GM12878 (cell line): ENCODE data around the gene IGFL3. TPM values are rescaled to one million over a fixed set of nuclear protein-coding genes. Genes with fewer than 3 reads are reported as not detected.

ENCODE experiments used
- ATAC-seq: fragments of 200-7000 bp; cut with Tn5 transposase; 3 replicates; pipeline ENCODE4 v1.9.1; 2020; ENCODE audit warnings: mild to moderate bottlenecking, moderate library complexity
- BruUV-seq: library from RNA; stranded (reverse); fragments of 400-500 nt; replicated peaks from 2 replicates; lab custom pipeline; 2021; lab: Mats Ljungman, UMichigan
- CTCF ChIA-PET: fragments of 300-600 bp; sonication (Branson Sonifier 250); formaldehyde crosslinking; extraction: SDS; loops from one replicate; lab custom pipeline; 2021; ENCODE audit warnings: inconsistent platforms; lab: Yijun Ruan, JAX
- POLR2A ChIA-PET: fragments of 350-600 bp; formaldehyde crosslinking; extraction: SDS; loops from one replicate; lab custom pipeline; 2021; ENCODE audit warnings: inconsistent platforms; lab: Charles Lee
- RAD21 ChIA-PET: fragments of 300-600 bp; sonication (Branson Sonifier 250); formaldehyde crosslinking; loops from one replicate; lab custom pipeline; 2023; ENCODE audit warnings: antibody characterized with exemption; ENCODE audit not compliant: unreplicated experiment; lab: Charles Lee
- SMC1A ChIA-PET: fragments of 300-600 bp; sonication (Branson Sonifier 250); formaldehyde crosslinking; loops from one replicate; lab custom pipeline; 2023; ENCODE audit not compliant: unreplicated experiment, uncharacterized antibody; lab: Charles Lee
- DNase-seq: peaks from one replicate; pipeline ENCODE4 v3.0.0-alpha.2; 2011; ENCODE audit warnings: low read depth, low spot score
- FAIRE-seq: peaks from 3 replicates; lab custom pipeline; 2011; peaks lifted over from hg19 to GRCh38; lab: Jason Lieb, UNC
- H2AFZ ChIP-seq: 2 replicates; pipeline ENCODE4 v1.6.0; 2011; ENCODE audit warnings: low read depth, low read length, control low read depth; ENCODE audit not compliant: control insufficient read depth
- H3K27ac ChIP-seq: 2 replicates; pipeline ENCODE4 v1.5.1; 2011; ENCODE audit warnings: control low read depth; ENCODE audit not compliant: control insufficient read depth, insufficient read depth
- H3K27me3 ChIP-seq, 2 experiments: replicated peaks in 1 of 2; 2 replicates each; pipeline versions ENCODE4 v1.6.0 to v1.6.1; 2011; ENCODE audit warnings: low read length in 1 of 2; ENCODE audit not compliant: control insufficient read depth in 2 of 2, insufficient read depth in 2 of 2
- H3K36me3 ChIP-seq, 2 experiments: 2 replicates each; pipeline ENCODE4 v1.5.1; 2011; ENCODE audit warnings: low read length in 1 of 2; ENCODE audit not compliant: control insufficient read depth in 2 of 2, insufficient read depth in 2 of 2
- H3K4me1 ChIP-seq: 2 replicates; pipeline ENCODE4 v1.6.1; 2011; ENCODE audit warnings: mild to moderate bottlenecking, low read length, moderate library complexity, mixed read lengths; ENCODE audit not compliant: control insufficient read depth, insufficient read depth
- H3K4me2 ChIP-seq: 2 replicates; pipeline ENCODE4 v1.6.0; 2011; ENCODE audit warnings: control low read depth; ENCODE audit not compliant: control insufficient read depth, insufficient read depth
- H3K4me3 ChIP-seq: fragments of 200-600 bp; sonication (generic); 2 replicates; pipeline ENCODE4 v1.5.1; 2016
- H3K79me2 ChIP-seq: 2 replicates; pipeline ENCODE4 v1.6.0; 2011; ENCODE audit warnings: low read length; ENCODE audit not compliant: control insufficient read depth, insufficient read depth
- H3K9ac ChIP-seq: 2 replicates; pipeline ENCODE4 v1.8.0; 2011; ENCODE audit warnings: low read length, control low read depth, mixed read lengths; ENCODE audit not compliant: control insufficient read depth, insufficient read depth
- H3K9me3 ChIP-seq: replicated peaks from 3 replicates; pipeline ENCODE4 v1.5.1; 2011; ENCODE audit warnings: mild to moderate bottlenecking, low read length; ENCODE audit not compliant: control insufficient read depth, insufficient read depth
- H4K20me1 ChIP-seq: 2 replicates; pipeline ENCODE4 v1.6.0; 2011; ENCODE audit not compliant: control insufficient read depth, insufficient read depth
- FOS ChIP-seq: IDR thresholded peaks from 3 replicates; pipeline ENCODE4 v1.6.1; 2011; ENCODE audit warnings: borderline replicate concordance; ENCODE audit not compliant: insufficient read length; ENCODE audit errors: extremely low read depth
- IRF5 ChIP-seq: fragments of 450-650 bp; IDR thresholded peaks from 2 replicates; pipeline ENCODE4 v1.6.1; 2017; ENCODE audit warnings: borderline replicate concordance
- REST ChIP-seq: IDR thresholded peaks from 2 replicates; pipeline ENCODE4 v1.6.1; 2012; ENCODE audit warnings: mild to moderate bottlenecking, low read depth, low read length
- SKIL ChIP-seq: fragments of 450-650 bp; IDR thresholded peaks from 2 replicates; pipeline ENCODE4 v1.6.1; 2017; ENCODE audit warnings: mild to moderate bottlenecking, low read depth, inconsistent platforms; ENCODE audit not compliant: poor library complexity, severe bottlenecking
- WGBS: methylation state at CpG from one replicate; pipeline ENCODE4 v1.1.6; 2016; ENCODE audit warnings: low lambda C conversion rate; ENCODE audit not compliant: insufficient replicate concordance, insufficient coverage; ENCODE audit errors: missing lambda C conversion rate; 5-methylcytosine and 5-hydroxymethylcytosine counted together
- in situ Hi-C: fragments of 300-500 bp; cut with MboI; formaldehyde crosslinking; loops from 9 replicates; pipeline ENCODE4 v1.14.3; 2018; ENCODE audit warnings: mixed read lengths
- intact Hi-C: fragments of 100-400 bp; cut with micrococcal nuclease; formaldehyde crosslinking; loops from one replicate; pipeline ENCODE4 v1.14.2; 2022; ENCODE audit not compliant: unreplicated experiment
- polyA plus RNA-seq, 11 experiments: library from polyadenylated mRNA; depleted of rRNA in 4 of 11; unstranded in 6 of 11; stranded (reverse) in 5 of 11; fragments of >200 nt; fragmentation: Nextera tagmentation in 4 of 11; fragmentation: Illumina TruSeq in 1 of 11; extraction: Ambion mirVana in 4 of 11; extraction: Trizol in 1 of 11; gene quantifications; 1 replicate in 1 of 11; 2 replicates in 10 of 11; pipeline versions ENCODE4 v1.2.1 to v1.2.3, GENCODE V29; 2011 to 2016; ENCODE audit warnings: inconsistent platforms in 2 of 11, missing spikeins in 2 of 11, low read depth in 1 of 11
- total RNA-seq, 4 experiments: library from RNA; depleted of rRNA in 3 of 4; stranded (reverse); fragments of >200 nt in 3 of 4; fragmentation: Illumina TruSeq in 1 of 4; extraction: Trizol in 1 of 4; gene quantifications; 2 replicates each; pipeline versions ENCODE4 v1.2.1 to v1.2.3, GENCODE V29; 2013 to 2021

IGFL3 gene
- total and polyA plus RNA-seq, 10 of the 15 experiments (the other 5 are each of a cell fraction or from before 2014, with no cell fraction given): not detected

- no peaks in the 10 kb centered on the region for H3K79me2 ChIP-seq
- H3K9ac ChIP-seq: no peak within 1 kb of the TSS
- POLR2A ChIA-PET: no interaction called here
- H3K27ac ChIP-seq: no peak within 1 kb of the TSS
- no peaks in the 10 kb centered on the region for H3K9me3 ChIP-seq
- H3K4me3 ChIP-seq: no peak within 1 kb of the TSS
- intact Hi-C loops (no loop called here), in situ Hi-C loops (no loop called here)
- 51% methylated on average over 6 of the region's 6 CpGs for WGBS
- no peak within 1 kb of the TSS for H3K4me2 ChIP-seq
- ATAC-seq (no peak), FAIRE-seq (no peak), DNase-seq (no peak)
- no peaks in the 10 kb centered on the region for H3K36me3 ChIP-seq
- H3K27me3 ChIP-seq: peaks cover 0 to 4% of the 10 kb centered on the region in 2 experiments; a peak in 1 of 4 replicates
- SMC1A ChIA-PET: interaction anchor here (0.7 kb wide), 1 partner anchor 54 kb away, joined by 4 read pairs; no protein-coding TSS in a partner anchor
- no peaks in the 10 kb centered on the region for H3K4me1 ChIP-seq
- RAD21 ChIA-PET: no interaction called here
- CTCF ChIA-PET: interaction anchor here (0.8 to 1.4 kb wide), 2 partner anchors 65 to 68 kb away, joined by 3 read pairs; no protein-coding TSS in a partner anchor
- H2AFZ ChIP-seq: no peak within 1 kb of the TSS
- TF ChIP-seq REST: no peak
- TF ChIP-seq SKIL: no peak
- no peak for TF ChIP-seq FOS
- TF ChIP-seq IRF5: no peak
- no peaks in the 10 kb centered on the region for H4K20me1 ChIP-seq
- BruUV-seq: no TSS peak
These were observed 23.4 kb upstream of the IGFL3 start, which contains the start of gene IGFL2 for GRCh38 chr19:46147791-46148288. Gene IGFL2 (plus strand): TSS chr19:46148238. CDS start chr19:46148279, 41 bp downstream.
